GM18508 (cell line): ENCODE measurements around the gene KYNU.
A peak's percentile ranks its signal among the peaks of the same experiment; 100 is the strongest.
"Not testable (repeated sequence)": the region's sequence is repeated elsewhere in the genome, so short reads cannot be mapped to it uniquely, and the experiment has no call there.

ENCODE experiments used
- ATAC-seq: cut with Tn5 transposase; IDR thresholded peaks from one replicate; pipeline ENCODE4 v1.9.1; 2021; ENCODE audit warnings: moderate number of reproducible peaks; ENCODE audit not compliant: insufficient read depth, unreplicated experiment

The KYNU gene

GRCh38 chr2:142869461-142870106 is 7.9 kb upstream of the KYNU start:
- no peak for ATAC-seq

GRCh38 chr2:142870526-142870925 is 6.9 kb upstream of the KYNU start:
- ATAC-seq, result no peak

GRCh38 chr2:142871396-142871795 is 6.1 kb upstream of the KYNU start:
- no peak for ATAC-seq

GRCh38 chr2:142872882-142873724 is 4.4 kb upstream of the KYNU start:
- ATAC-seq, result no peak

DNA sequence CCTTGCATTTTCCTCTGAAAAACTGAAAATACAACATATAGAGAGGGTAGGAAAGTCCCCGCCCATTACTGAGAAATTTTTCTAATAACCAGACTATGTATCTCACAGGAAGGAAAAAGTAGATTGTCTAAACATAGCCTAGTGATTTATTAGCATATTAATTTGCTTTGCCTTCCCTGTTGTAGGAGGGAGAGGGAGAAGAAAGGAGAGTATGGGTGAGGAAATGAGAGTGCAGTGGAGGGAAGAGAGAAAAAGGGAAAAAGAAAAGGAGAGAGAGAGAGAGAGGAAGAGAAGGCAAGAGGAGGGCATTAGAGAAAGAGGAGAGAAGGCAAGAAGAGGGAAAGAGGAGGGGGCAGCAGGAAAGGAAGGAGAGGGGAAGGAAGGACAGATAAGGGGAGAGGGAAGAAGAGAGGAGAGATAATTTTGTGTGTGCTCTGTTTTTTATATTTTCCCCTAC is 3.6 kb upstream of the KYNU start:
- ATAC-seq, result peak; percentile 29

DNA sequence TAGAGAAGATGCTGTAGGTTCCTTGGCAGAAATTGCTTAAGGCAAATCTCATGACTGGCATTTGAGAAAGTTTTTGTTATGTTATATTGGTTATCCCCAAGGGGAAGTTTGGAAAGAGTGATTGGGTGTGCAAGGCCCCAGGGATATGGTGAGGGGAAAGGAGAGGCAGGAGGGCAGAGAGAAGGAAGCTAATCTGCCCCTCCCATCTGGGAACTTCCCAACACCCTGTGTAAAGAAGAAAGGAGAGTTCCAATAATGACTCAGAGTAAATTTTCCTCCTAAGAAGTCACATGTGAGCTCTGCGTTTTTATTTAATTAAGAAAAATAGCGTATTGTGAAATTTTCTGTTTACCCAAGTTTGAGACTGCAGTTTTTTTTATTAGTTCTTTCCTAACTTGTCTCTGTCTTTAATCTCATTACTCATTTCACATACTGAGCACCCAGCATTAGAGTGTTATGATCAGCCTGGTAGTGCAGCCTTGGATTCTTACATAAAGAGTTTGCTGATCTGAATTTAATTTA is 3.1 kb upstream of the KYNU start:
- no peak for ATAC-seq

- no peak for ATAC-seq
These were observed 2.5 kb upstream of the KYNU start for GRCh38 chr2:142875010-142875409.

DNA sequence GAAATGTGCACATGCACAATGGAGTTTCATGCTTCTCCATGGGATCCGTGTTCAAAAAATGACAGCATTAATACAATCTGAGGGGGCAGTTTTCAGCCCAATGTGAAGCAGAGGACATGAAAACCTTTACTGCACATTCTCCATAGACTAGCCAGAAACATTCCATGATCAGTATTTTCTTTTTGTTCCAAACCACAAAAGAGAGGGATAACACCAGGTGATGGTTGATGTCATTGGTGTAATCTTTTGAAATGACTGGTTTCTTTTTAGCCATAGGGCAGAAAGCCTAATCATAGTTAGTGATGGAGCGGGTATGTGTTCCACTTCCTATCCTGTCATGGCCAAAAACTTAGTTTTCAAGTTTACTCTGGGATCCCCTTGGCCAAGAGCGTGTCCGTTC is 1.8 kb upstream of the KYNU start:
- ATAC-seq, result no peak

GRCh38 chr2:142876423-142876822 is 1.0 kb upstream of the KYNU start:
- ATAC-seq, result no peak

DNA sequence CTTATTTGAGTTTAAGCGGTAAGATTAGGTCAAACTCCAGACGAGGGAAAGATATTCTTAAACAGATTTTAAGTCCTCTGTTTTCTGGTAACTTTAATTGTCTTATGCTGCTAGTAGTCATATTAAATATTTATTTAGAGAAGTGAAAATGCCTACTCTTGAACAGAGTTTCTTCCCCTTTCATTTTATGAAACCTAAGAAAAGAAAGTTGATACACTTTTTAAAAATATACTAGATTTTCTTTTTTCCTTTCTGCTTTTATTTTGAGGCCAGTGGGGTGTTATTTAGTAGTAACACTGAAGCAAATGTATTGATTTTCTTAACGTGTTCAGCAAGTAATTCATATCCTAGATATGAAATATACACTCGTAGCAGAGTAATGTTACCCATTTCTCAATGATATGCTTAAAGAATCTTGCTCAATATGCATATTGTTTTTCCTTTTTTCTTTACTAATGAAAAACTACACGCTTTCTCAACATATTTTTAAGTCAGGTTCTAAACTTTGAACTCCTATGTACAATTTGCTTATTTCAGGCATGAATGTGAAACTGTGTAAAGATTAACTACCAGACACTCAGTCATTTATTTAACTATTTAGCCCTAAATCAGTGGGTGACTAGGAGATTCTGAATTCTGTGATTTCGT is 691 bp downstream of the KYNU start:
- ATAC-seq, result no peak

GRCh38 chr2:142879151-142879550 is 1.7 kb downstream of the KYNU start:
- ATAC-seq, result no peak

DNA sequence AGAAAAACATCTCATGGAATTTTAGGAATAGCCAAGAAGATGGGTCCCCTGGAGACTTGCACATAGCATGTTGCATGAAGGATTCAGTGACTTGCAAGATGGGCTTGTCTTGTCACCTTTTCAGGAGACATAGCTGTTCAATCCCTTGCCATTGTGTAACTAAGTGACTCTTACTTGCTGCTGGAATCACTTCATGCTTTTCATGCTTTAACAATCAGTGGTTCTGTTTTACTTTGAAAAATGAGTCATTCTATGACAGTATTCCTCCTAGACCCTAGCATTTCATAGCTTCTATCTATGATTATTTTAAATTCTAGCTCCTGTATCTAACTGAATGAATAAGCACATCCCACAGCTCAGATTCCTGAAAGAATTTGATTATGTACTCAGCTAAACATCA is 2.8 kb downstream of the KYNU start:
- no peak for ATAC-seq

DNA sequence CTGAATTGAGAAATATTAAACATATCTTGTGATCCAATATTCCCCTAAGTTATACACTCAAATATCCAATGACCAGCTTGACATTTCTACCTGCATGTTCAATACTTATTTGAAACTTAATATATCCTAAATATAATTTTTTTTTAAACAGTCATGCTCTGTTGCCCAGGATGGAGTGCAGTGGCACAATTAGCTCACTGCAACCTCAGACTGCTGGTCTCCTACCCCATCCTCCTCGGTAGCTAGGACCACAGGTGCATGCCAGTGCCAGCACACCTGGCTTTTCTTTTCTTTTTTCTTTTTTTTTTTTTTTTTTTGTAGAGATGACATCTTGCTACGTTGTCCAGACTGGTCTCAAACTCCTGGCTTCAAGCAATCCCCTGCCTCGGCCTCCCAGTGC is 4.2 kb downstream of the KYNU start:
- ATAC-seq, result no peak

DNA sequence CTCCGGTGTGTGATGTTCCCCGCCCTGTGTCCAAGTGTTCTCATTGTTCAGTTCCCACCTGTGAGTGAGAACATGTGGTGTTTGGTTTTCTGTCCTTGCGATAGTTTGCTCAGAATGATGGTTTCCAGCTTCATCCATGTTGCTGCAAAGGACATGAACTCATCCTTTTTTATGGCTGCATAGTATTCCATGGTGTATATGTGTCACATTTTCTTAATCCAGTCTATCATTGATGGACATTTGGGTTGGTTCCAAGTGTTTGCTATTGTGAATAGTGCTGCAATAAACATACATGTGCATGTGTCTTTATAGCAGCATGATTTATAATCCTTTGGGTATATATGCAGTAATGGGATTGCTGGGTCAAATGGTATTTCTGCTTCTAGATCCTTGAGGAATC is 5.0 kb downstream of the KYNU start:
- ATAC-seq, result not testable (repeated sequence)

GRCh38 chr2:142883526-142883925 is 6.1 kb downstream of the KYNU start:
- no peak for ATAC-seq

- no peak for ATAC-seq
These were observed 8.1 kb downstream of the KYNU start for GRCh38 chr2:142885543-142885942.

- ATAC-seq, result peak; percentile 98
These were observed 15.3 kb downstream of the KYNU start for GRCh38 chr2:142892715-142893114.

DNA sequence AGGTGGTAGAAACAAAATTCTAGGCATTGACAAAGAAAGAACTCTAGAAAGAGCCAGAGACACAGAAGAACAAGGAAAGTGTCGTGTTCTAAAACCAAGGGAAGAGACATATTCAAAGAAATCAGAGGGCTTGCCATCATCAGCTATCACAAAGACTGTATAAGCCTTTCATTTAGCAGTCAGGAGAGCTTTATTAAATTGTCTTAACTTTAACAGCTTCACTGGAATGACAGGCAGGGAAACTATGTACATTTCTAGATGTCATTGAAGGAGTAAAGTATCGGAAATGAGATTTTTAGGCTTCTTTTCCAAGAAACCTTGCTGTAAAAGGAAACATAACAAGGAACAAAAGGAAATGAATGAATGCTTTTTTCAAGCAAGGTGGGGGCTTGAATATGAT is 15.8 kb downstream of the KYNU start:
- no peak for ATAC-seq

DNA sequence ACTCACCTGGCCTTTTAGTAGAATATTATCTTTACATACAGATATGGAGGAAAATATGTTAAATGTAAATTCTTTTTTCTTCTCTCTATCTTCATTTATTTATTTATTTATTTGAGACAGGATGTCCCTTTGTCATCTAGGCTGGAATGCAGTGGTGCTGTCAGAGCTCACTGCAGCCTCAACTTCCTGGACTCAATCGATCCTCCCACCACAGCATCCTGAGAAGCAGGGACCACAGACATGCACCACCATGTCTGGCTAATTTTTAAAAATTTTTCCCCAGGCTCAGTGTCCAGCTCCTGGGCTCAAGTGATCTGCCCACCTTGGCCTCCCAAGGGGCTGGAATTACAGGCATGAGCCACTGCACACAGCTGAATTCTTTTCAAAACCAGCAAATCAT is 20.3 kb downstream of the KYNU start:
- ATAC-seq, result no peak

GRCh38 chr2:142900327-142900726 is 22.9 kb downstream of the KYNU start:
- ATAC-seq, result not testable (repeated sequence)

DNA sequence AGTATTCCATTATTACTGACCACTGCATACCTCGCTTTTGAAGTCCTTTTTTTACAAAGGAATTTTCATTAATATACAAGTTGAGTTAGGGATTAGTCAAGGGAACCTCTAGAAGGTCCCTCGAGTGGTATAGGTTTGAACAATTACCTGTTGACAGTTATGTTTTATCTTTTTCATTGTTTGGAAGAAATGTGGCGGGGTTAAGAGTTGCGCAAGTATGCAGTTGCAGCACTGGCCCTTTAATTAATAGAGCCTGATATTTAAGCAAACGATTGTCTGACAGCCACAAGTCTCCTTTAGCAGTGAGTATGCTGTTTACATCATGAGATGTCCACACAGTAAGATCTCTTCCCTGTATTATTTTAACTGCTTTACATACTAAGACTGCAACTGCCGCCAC is 24.3 kb downstream of the KYNU start:
- no peak for ATAC-seq
